GM12865 (cell line): ENCODE measurements around the gene DNAH17.

Experiments used
- DNase-seq: peaks from one replicate; pipeline ENCODE4 v3.0.0; 2010; ENCODE audit warnings: low read depth
- H3K4me3 ChIP-seq: 2 replicates; pipeline ENCODE4 v1.5.1; 2011; ENCODE audit warnings: mild to moderate bottlenecking, low read depth, low read length, control low read depth
- TF ChIP-seq, protein P1 (sequence below): IDR thresholded peaks from 2 replicates; pipeline ENCODE4 v1.5.1; 2011; ENCODE audit warnings: low read length, control low read depth, low read depth, inconsistent platforms; ENCODE audit not compliant: insufficient read depth; ENCODE audit errors: missing control alignments

Gene DNAH17

DNA sequence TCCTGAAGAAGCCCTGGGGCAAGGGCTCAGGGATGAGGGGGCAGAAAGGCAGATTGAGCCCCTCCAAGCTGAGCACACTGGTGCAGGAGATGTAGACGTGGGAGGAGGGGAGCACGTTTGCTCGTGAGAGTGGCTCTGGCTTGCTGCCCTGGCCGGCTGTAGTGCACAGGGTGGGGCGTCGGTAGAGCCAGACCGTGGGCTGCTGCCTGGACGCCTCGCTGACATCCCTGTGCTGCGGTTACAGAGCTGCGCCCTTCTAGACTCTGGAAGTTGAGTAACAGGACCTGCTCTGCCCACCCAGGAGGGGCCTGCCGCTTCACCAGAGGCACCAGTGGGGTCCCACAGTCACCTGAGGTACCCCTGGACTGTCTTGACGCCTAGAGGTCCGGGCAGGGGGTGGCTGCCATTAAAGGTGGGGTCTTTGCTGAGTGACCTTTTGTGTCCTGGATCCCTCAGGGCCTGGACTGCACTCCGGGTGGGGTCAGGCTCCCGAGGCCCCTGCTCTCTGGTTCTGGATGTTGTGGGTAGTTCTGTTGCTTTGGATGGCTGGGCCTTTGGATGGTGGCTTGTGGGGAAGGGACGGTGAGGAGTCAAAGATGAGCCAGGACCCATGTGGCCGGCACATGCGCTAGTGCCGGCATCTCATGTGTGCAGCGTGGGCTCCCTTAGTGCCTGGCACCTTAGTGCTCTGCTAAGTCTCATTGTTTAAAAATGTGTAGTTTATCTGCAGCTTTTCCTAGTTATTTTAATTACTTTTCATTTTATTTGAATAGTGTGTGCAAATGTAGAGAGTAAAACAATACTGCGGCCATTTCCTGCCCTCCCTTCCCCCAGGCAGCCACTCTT is 157.0 kb downstream of the DNAH17 start:
- TF ChIP-seq, protein P1, sequence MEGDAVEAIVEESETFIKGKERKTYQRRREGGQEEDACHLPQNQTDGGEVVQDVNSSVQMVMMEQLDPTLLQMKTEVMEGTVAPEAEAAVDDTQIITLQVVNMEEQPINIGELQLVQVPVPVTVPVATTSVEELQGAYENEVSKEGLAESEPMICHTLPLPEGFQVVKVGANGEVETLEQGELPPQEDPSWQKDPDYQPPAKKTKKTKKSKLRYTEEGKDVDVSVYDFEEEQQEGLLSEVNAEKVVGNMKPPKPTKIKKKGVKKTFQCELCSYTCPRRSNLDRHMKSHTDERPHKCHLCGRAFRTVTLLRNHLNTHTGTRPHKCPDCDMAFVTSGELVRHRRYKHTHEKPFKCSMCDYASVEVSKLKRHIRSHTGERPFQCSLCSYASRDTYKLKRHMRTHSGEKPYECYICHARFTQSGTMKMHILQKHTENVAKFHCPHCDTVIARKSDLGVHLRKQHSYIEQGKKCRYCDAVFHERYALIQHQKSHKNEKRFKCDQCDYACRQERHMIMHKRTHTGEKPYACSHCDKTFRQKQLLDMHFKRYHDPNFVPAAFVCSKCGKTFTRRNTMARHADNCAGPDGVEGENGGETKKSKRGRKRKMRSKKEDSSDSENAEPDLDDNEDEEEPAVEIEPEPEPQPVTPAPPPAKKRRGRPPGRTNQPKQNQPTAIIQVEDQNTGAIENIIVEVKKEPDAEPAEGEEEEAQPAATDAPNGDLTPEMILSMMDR = no peak
- no peak for DNase-seq

DNA sequence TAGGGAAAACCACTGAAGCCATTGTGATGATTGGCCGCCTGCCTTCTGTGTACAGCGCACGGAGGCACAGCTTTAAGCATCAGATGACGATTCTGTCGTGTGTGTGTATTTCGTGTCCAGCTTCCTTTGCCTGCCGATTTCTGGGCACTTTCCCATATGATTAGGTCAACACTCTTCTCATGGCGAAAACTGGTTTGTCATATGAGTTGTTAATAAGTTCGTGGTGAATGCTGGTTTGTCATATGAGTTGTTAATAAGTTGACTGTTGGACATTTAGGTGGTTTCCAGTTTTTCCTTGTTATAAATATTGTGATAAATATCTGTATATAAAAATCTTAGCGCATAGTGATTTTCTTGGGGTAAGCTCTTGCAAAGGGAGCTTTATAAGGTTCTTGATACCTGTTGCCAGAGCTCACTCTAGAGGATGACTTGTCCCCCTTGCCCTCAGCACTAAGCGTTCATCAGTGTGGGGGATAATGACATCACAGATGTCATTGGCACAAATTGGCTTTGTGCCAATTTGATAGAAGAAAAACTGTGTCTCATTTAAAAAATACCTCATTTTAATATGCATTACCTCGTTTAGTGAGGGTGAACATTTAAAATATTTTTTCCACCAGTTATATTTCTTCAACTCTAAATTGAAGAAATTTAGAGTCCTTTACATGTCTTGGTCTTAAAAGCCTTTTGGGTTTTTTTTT is 158.7 kb downstream of the DNAH17 start:
- TF ChIP-seq, protein P1 = no peak
- DNase-seq = no peak
- no peak overlapping the region for H3K4me3 ChIP-seq

More for the DNA sequence above, 157.0 kb downstream of the DNAH17 start:
- no peak overlapping the region for H3K4me3 ChIP-seq

DNA sequence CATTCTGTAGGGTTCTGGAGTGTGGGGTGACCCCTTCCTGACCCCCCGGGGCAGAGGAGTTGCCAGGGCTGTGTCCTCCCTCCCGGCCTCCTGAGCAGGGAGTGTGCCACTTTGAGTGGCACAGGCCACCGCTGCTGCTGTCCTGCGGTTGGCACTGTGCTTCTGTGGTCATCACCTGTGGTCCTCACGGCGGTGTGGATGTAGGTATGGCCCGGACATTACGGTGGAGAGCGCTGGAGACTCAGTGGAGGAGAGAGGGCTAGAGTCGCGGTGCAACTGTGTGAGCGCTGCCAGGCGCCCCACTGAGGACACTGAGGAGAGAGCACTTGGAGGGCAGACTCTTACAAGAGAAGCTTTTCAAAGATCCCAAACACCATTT is 159.7 kb downstream of the DNAH17 start:
- TF ChIP-seq, protein P1 = no peak
- DNase-seq = no peak
- H3K4me3 ChIP-seq = no peak overlapping the region

DNA sequence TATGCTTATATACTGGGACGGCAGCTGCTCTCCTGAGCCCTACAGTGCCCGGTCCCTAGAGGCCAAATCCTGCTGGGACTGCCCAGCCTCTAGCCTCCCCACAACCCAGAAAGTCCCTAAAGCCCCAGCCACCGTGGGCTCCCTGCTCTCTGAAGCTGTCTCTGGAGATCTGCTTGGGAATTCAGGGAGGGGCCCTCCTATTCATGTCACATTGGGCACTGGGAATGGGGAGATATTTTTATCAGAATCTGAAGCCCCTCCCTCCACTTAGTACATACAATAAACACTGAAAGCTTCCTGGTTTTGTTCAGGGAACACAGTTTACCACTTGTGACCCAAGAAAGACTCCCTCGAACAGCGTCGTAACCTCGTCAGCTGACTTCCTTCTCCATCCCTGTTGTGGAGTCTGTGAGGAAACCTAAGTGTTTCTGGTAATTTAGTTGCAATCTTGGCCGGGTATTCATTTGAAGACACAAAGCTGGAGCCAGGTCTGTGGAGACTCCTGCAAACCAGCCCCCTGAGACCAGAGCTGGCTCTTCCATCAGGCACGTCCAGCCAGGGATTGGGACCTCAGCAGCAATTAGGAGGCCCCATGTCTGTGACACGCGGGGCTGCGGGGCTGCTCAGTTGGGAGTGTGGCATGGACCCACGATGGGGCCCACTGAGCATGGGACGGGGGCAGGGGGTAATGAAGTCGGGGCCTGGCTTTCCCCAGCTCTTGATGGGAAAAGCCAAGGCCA is 160.2 kb downstream of the DNAH17 start:
- TF ChIP-seq, protein P1 = no peak
- H3K4me3 ChIP-seq = no peak overlapping the region
- DNase-seq = no peak

DNA sequence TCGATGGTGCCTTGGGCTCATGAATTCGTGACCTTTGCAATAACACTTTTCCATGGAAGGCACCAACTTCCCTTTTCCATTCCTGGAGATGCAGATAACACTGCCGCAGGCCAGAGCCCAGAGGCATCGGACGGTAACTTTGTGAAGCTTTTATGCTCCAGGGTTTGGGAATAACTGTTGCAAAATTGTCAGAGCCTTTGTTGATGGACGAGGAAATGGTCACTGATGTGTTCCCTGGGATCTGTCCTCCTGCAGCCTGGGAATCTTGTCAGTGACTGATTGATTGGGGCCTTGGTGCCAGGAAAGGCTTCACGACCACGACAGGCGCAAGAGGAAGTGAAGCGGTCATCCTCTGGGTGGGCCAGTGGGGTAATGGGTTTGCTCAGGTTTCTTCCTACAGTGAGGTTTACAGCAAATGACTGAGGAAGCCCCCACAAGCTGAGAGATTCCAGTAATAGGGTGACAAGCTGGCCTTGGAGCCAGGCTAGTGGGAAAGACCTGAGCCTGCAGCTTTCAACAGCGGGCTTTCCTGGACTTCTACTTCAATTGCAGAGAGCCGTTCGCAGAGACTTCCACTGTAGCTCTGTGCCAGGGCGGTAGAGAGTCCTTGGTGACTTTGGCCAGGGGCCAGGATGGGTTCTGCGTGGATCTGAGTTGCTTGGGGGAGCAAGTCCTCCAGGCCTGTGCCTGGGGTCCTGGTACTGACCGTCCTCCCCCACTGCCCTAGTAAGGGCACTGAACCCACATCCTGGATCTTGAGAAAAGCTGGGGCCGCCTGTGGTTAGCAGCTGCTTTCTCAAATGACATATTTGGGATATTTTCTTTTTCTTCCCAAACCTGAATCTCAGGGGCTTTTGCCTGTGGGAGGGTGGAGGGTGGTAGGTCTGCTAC is 161.1 kb downstream of the DNAH17 start:
- DNase-seq = no peak
- H3K4me3 ChIP-seq = no peak overlapping the region
- TF ChIP-seq, protein P1 = no peak
